Kidney (tissue), 14 donors: ENCODE data around the gene SHPK. TPM values are rescaled to one million over a fixed set of nuclear protein-coding genes. Genes with fewer than 3 reads are reported as not detected.

Experiments used
- DNase-seq, 5 donors: peaks; one replicate each; pipeline ENCODE4 v3.0.0-alpha.2; 2013 to 2020
- FAIRE-seq: peaks from 2 replicates; lab custom pipeline; 2012; peaks lifted over from hg19 to GRCh38; lab: Jason Lieb, UNC
- H3K27ac ChIP-seq, 2 donors: one replicate each; pipeline ENCODE4 v1.7.0; 2013; ENCODE audit warnings: low read depth in 2 of 2, low read length in 2 of 2, inconsistent platforms in 1 of 2
- H3K27me3 ChIP-seq: one replicate; pipeline ENCODE4 v1.7.1; 2013; ENCODE audit warnings: low read length, inconsistent platforms; ENCODE audit not compliant: control insufficient read depth, insufficient read depth
- H3K36me3 ChIP-seq, 3 donors: one replicate each; pipeline versions ENCODE4 v1.7.0 to v1.7.1; 2013; ENCODE audit warnings: low read length in 3 of 3, control low read depth in 1 of 3, inconsistent platforms in 1 of 3; ENCODE audit not compliant: insufficient read depth in 3 of 3, control insufficient read depth in 2 of 3
- H3K4me1 ChIP-seq, 3 donors: one replicate each; pipeline versions ENCODE4 v1.7.0 to v1.7.1; 2013; ENCODE audit warnings: low read length in 3 of 3, inconsistent platforms in 1 of 3, low read depth in 1 of 3; ENCODE audit not compliant: control insufficient read depth in 2 of 3, insufficient read depth in 2 of 3
- H3K4me3 ChIP-seq, 3 donors: one replicate each; pipeline versions ENCODE4 v1.7.0 to v1.8.1; 2013; ENCODE audit warnings: low read length in 3 of 3, control low read depth in 1 of 3, inconsistent platforms in 1 of 3
- H3K9ac ChIP-seq, 3 donors: one replicate each; pipeline versions ENCODE4 v1.7.0 to v1.7.1; 2013; ENCODE audit warnings: low read length in 3 of 3, control low read depth in 1 of 3, inconsistent platforms in 1 of 3
- H3K9me3 ChIP-seq, 3 donors: one replicate each; pipeline versions ENCODE4 v1.7.0 to v1.7.1; 2013; ENCODE audit warnings: low read length in 3 of 3, control low read depth in 1 of 3, inconsistent platforms in 1 of 3; ENCODE audit not compliant: control insufficient read depth in 2 of 3, insufficient read depth in 1 of 3
- CTCF ChIP-seq: IDR thresholded peaks from 3 replicates; pipeline ENCODE4 v1.5.1; 2012; ENCODE audit warnings: mild to moderate bottlenecking, moderate library complexity, borderline replicate concordance; ENCODE audit not compliant: insufficient read depth; ENCODE audit errors: extremely low read depth
- intact Hi-C: fragments of 100-400 bp; cut with DNase I; formaldehyde crosslinking; loops from one replicate; pipeline ENCODE4 v1.11.1; 2022
- polyA plus RNA-seq: library from polyadenylated mRNA; stranded (reverse); fragments of 350-450 nt; fragmentation: Illumina TruSeq; extraction: RNeasy Lipid Tissue Mini Kit (QIAGEN cat#74804); gene quantifications from one replicate; pipeline ENCODE4 v1.2.3, GENCODE V29; 2014; ENCODE audit warnings: low read depth, low replicate concordance; ENCODE audit not compliant: insufficient read depth
- total RNA-seq: library from RNA; stranded (reverse); fragmentation: NEBNext Ultra II Directional; extraction: Animal tissue kit (Norgen Biotek cat#: 25700); gene quantifications from one replicate; pipeline ENCODE4 v1.2.1, GENCODE V29; 2021
- donor health status: control.
- donor health status: control.
- donor health status: control.
- donor health status: control.
- donor health status: control.
- donor health status: DM: yes; HTN: yes; CAD: no.
- donor health status: Normal renal cell carcinoma (clear cell type).

Gene SHPK
- total and polyA plus RNA-seq, 2 donors from 2014 or later = 9.2 to 17.5 TPM

- Histone ChIP-seq H3K27me3 (no peaks in the 10 kb centered on the region), H3K4me3 (no peak overlapping the region), H3K4me1 (peaks cover 0 to 25% (median 14%) of the 10 kb centered on the region in 3 donors), H3K9me3 (no peaks in the 10 kb centered on the region), H3K27ac (no peak overlapping the region), H3K36me3 (peaks cover 0 to 9% (median 7%) of the 10 kb centered on the region in 3 donors), H3K9ac (no peak overlapping the region)
- DNase-seq (no peak), FAIRE-seq (no peak)
- TF ChIP-seq CTCF = no peak
- intact Hi-C loops = no loop called here
Measured at GRCh38 chr17:3665834-3666233, 29.8 kb upstream of the SHPK start.

GRCh38 chr17:3663102-3664011, 27.3 kb upstream of the SHPK start:
- FAIRE-seq (no peak), DNase-seq (no peak)
- no peaks in the 10 kb centered on the region for H3K9me3 ChIP-seq
- H3K27me3 ChIP-seq = no peaks in the 10 kb centered on the region
- TF ChIP-seq CTCF = no peak
- H3K9ac ChIP-seq = no peak overlapping the region
- intact Hi-C loops = no loop called here
- H3K27ac ChIP-seq = no peak overlapping the region
- peaks cover 0 to 26% (median 16%) of the 10 kb centered on the region in 3 donors for H3K4me1 ChIP-seq
- H3K36me3 ChIP-seq = peaks cover 0 to 9% (median 7%) of the 10 kb centered on the region in 3 donors
- H3K4me3 ChIP-seq = no peak overlapping the region

- Histone ChIP-seq H3K27me3 (no peaks in the 10 kb centered on the region), H3K36me3 (peaks cover 0 to 9% (median 7%) of the 10 kb centered on the region in 3 donors), H3K27ac (peak overlapping the region; percentile 29 to 83), H3K9me3 (no peaks in the 10 kb centered on the region), H3K4me1 (peaks cover 0 to 12% (median 9%) of the 10 kb centered on the region in 3 donors), H3K4me3 (no peak overlapping the region), H3K9ac (no peak overlapping the region)
- TF ChIP-seq CTCF = no peak
- no peak for FAIRE-seq
- intact Hi-C loops = no loop called here
- no peak for DNase-seq
Measured at GRCh38 chr17:3660311-3660891, 24.4 kb upstream of the SHPK start.
